Measurements from ENCODE around the gene PKLR. TPM values are rescaled to one million over a fixed set of nuclear protein-coding genes. Genes with fewer than 3 reads are reported as not detected.

Gene PKLR
- total and polyA plus RNA-seq, 3 donors from 2014 or later, result 0.25 to 2.0 (median 0.87) TPM

DNA sequence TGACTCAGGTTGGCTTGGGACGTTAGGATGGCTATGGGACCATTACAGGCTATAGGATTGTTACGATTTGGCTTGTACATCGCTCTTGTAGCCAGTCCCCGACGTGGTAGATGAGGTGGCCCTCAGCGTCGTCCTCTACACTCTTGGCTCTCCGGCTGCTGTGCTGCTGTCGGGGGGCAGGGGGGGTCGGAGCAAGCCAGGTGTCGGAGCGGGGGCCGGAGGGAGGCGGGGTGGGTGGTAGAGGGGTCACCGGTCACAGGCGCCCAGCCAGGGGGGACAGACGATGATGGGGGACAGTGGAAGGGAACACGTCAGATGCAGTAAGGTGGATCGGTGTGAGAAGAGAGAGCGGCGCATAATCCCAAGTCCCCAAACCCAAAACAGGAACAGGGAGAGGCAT, 32.6 kb downstream of the PKLR start:
- 90% methylated on average over 20 to 21 of the region's 21 CpGs for WGBS, 2 donors
- no peak for TF ChIP-seq POLR2A (IDR thresholded peaks at IDR 0.05)
- TF ChIP-seq, protein P1, sequence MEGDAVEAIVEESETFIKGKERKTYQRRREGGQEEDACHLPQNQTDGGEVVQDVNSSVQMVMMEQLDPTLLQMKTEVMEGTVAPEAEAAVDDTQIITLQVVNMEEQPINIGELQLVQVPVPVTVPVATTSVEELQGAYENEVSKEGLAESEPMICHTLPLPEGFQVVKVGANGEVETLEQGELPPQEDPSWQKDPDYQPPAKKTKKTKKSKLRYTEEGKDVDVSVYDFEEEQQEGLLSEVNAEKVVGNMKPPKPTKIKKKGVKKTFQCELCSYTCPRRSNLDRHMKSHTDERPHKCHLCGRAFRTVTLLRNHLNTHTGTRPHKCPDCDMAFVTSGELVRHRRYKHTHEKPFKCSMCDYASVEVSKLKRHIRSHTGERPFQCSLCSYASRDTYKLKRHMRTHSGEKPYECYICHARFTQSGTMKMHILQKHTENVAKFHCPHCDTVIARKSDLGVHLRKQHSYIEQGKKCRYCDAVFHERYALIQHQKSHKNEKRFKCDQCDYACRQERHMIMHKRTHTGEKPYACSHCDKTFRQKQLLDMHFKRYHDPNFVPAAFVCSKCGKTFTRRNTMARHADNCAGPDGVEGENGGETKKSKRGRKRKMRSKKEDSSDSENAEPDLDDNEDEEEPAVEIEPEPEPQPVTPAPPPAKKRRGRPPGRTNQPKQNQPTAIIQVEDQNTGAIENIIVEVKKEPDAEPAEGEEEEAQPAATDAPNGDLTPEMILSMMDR (IDR thresholded peaks at IDR 0.05), result no peak

DNA sequence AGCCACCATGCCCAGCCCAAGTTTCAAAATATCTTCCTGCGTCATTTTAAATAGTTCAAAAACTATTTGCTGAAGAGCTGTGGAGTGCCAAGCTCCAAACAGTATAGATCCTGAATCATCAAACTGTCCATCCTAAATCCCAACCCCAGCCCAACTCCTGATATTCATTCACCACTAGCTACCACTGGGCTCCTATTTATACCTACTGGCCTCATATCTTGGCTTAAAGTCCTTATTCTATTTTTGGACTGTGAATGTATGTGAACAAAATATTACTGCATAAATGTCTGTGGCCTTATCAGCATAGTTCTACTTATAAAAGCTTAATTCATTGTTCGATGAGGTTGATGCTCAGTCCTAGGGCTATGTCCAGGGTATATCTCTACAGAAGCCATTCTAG, 33.9 kb downstream of the PKLR start:
- 95 to 97% methylated on average over 2 of the region's 2 CpGs for WGBS, 2 donors
- H3K36me3 ChIP-seq (ENCODE audit: low read depth, missing control alignments), result no peaks in the 10 kb centered on the region
- intact Hi-C loops (cut with DNase I; ENCODE audit: low total_unique reads), result no loop called here
- no peaks in the 10 kb centered on the region for H3K9me3 ChIP-seq
- no peak overlapping the region for H3K27ac ChIP-seq
- H3K4me1 ChIP-seq, result peaks cover 16% of the 10 kb centered on the region
- TF ChIP-seq, protein P1 (IDR thresholded peaks at IDR 0.05), result no peak
- no peak for TF ChIP-seq POLR2A (IDR thresholded peaks at IDR 0.05)
- no peak overlapping the region for H3K4me3 ChIP-seq
- no peak for DNase-seq
- no peaks in the 10 kb centered on the region for H3K27me3 ChIP-seq

More for the DNA sequence above, 32.6 kb downstream of the PKLR start:
- peaks cover 14% of the 10 kb centered on the region for H3K4me1 ChIP-seq
- no peak for DNase-seq
- no peak overlapping the region for H3K4me3 ChIP-seq
- intact Hi-C loops (cut with DNase I; ENCODE audit: low total_unique reads), result no loop called here
- H3K9me3 ChIP-seq, result no peaks in the 10 kb centered on the region
- no peaks in the 10 kb centered on the region for H3K36me3 ChIP-seq (ENCODE audit: low read depth, missing control alignments)
- H3K27me3 ChIP-seq, result no peaks in the 10 kb centered on the region
- H3K27ac ChIP-seq, result no peak overlapping the region

DNA sequence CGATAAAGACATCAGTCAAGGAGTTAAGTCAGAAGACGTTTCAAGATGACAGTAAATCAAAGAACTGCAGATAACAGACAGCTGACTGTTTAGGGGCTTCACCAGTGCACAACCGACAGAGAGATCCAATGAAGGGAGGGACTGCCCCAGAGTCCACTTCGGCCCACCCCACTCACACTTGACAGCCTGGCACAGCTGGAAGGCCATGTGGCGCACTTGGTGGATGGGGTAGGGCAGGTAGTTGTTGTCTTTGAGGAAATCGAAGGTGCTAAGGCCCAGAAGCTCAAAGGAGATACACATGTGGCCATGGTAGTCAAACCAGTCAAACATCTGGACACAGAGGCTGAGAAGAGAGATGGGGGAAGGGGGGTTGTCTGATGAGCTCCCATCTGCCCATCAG, 34.7 kb downstream of the PKLR start:
- no peak for DNase-seq
- Histone ChIP-seq H3K27ac (no peak overlapping the region), H3K4me1 (peaks cover 9% of the 10 kb centered on the region), H3K4me3 (no peak overlapping the region), H3K27me3 (no peaks in the 10 kb centered on the region), H3K9me3 (no peaks in the 10 kb centered on the region), H3K36me3 (ENCODE audit: low read depth, missing control alignments) (no peaks in the 10 kb centered on the region)
- intact Hi-C loops (cut with DNase I; ENCODE audit: low total_unique reads), result no loop called here
- TF ChIP-seq POLR2A (IDR thresholded peaks at IDR 0.05), result no peak
- TF ChIP-seq, protein P1 (IDR thresholded peaks at IDR 0.05), result no peak
- WGBS, 2 donors, result 74 to 81% methylated on average over 6 of the region's 6 CpGs

DNA sequence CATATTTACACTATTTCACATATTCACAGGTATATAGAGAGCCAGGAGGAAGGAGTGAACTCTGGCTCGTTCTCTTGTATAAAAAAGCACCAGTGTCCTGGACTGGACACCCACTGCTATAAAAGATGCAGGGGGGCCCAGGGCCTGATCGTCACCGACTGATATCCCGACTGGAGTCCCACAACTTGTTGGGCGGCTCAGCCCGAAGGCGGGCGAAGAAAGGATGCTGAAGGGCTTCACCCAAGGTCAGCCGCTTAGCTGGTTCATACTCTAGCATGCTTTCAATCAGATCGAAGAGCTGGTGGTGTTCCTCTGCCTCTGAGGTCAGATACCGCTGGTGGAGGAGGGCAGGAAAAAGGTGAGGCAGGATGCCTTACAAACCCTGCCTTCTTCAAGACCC, 38.2 kb downstream of the PKLR start:
- intact Hi-C loops (cut with DNase I; ENCODE audit: low total_unique reads), result no loop called here
- WGBS, 2 donors, result 87 to 88% methylated on average over 11 of the region's 11 CpGs
- DNase-seq, result no peak
- no peak overlapping the region for H3K4me3 ChIP-seq
- no peaks in the 10 kb centered on the region for H3K9me3 ChIP-seq
- no peaks in the 10 kb centered on the region for H3K36me3 ChIP-seq (ENCODE audit: low read depth, missing control alignments)
- peaks cover 12% of the 10 kb centered on the region for H3K4me1 ChIP-seq
- peak overlapping the region; percentile 73 to 86 for H3K27ac ChIP-seq
- no peaks in the 10 kb centered on the region for H3K27me3 ChIP-seq
- TF ChIP-seq POLR2A (IDR thresholded peaks at IDR 0.05), result no peak
- TF ChIP-seq, protein P1 (IDR thresholded peaks at IDR 0.05), result no peak

DNA sequence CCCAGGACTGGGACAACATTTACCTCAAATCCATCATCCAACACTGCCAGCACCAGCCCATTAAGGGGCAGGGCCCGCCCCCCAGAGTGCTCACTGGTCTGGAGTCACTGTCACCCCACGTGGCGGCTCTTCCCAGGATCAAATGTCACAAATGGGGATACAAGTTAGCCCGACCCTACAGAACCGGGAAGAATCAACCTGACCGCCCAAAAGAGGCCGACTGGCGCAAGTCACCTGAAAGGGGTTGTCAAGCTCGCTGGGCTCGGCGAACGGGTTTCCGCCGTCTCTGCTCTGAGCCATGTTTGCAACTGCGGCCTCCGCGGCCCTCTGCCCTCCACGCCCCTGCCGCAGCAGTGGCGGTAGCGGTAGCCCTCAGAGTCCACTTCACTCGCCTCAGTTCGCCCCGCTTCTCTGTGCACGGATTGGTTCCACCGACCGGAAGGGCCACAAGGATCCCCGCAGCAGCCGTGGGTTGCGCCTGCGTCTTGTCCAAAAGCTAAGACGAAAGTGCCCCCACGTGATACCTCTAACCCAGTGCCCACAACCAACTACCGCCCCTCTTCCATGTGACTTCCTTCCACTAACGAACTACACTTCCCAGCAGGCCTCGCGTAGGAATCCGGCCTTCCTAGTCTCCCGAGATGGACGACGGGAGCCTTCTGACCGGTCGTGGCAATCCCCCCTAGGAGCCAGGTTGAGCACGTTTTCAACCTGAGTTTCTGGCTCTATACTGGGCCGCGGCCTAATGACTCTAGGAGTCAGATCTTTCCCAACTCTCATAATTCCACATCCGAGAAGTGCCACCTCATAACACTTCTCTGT, 39.2 kb downstream of the PKLR start, which contains the start of gene SCAMP3:
SCAMP3 (minus strand) TSS at position 509 of the 822 bp plus-strand sequence; CDS start at position 300, 209 bp downstream.
- DNase-seq, result peak; percentile 99
- Histone ChIP-seq H3K9me3 (no peaks in the 10 kb centered on the region), H3K4me3 (peak within 1 kb of the TSS; percentile 77 to 87), H3K27ac (peak within 1 kb of the TSS; percentile 73 to 86), H3K27me3 (no peaks in the 10 kb centered on the region), H3K36me3 (ENCODE audit: low read depth, missing control alignments) (no peaks in the 10 kb centered on the region), H3K4me1 (peaks cover 12% of the 10 kb centered on the region)
- intact Hi-C loops (cut with DNase I; ENCODE audit: low total_unique reads), result no loop called here
- 1 to 2% methylated on average over 20 to 47 of the region's 47 CpGs for WGBS, 2 donors
- TF ChIP-seq, protein P1 (IDR thresholded peaks at IDR 0.05), result peak in 1 of 3 experiments; percentile 13
- peak; percentile 48 for TF ChIP-seq POLR2A (IDR thresholded peaks at IDR 0.05)

Measured in testis (tissue), 3 donors.